Activated CD4-positive, CD25-positive, alpha-beta regulatory T cell (primary cell): ENCODE measurements around the gene CLIC1.

Experiments used
- DNase-seq, 4 experiments: peaks; one replicate each; lab custom pipeline; 2025; lab: John Stamatoyannopoulos, UW

CLIC1 gene

GRCh38 chr6:31737991-31738979 is 2.0 kb upstream of the CLIC1 start:
- peak in 2 of 4 experiments; percentile 30 to 31 for DNase-seq

- no peak for DNase-seq
Observed at GRCh38 chr6:31737315-31737990, 1.1 kb upstream of the CLIC1 start.

- no peak for DNase-seq
Observed at GRCh38 chr6:31736768-31737314, 511 bp upstream of the CLIC1 start.

GRCh38 chr6:31734821-31735406 is 1.4 kb downstream of the CLIC1 start:
- DNase-seq, result peak in 3 of 4 experiments; percentile 21 to 35 (median 21)

- DNase-seq, result no peak
Observed at GRCh38 chr6:31734247-31734820, 2.0 kb downstream of the CLIC1 start.

GRCh38 chr6:31733734-31734133 is 2.6 kb downstream of the CLIC1 start:
- no peak for DNase-seq

GRCh38 chr6:31732029-31732428 is 4.3 kb downstream of the CLIC1 start:
- DNase-seq, result no peak

GRCh38 chr6:31730631-31731086 is 5.7 kb downstream of the CLIC1 start:
- DNase-seq, result no peak

GRCh38 chr6:31729979-31730630 is 6.2 kb downstream of the CLIC1 start:
- peak; percentile 28 to 56 (median 34) for DNase-seq

- peak; percentile 57 to 66 (median 62) for DNase-seq
Observed at GRCh38 chr6:31729515-31729978, 6.8 kb downstream of the CLIC1 start.

GRCh38 chr6:31728767-31729514 is 7.4 kb downstream of the CLIC1 start, which contains the start of gene DDAH2:
Gene DDAH2, minus strand, starts transcription at chr6:31729299. Its CDS starts 138 bp downstream, at chr6:31729161.
- no peak for DNase-seq

- no peak for DNase-seq
Observed at GRCh38 chr6:31727717-31728671, 8.3 kb downstream of the CLIC1 start.

- no peak for DNase-seq
Observed at GRCh38 chr6:31727034-31727716, 9.2 kb downstream of the CLIC1 start.

GRCh38 chr6:31725502-31726350 is 10.6 kb downstream of the CLIC1 start:
- DNase-seq, result no peak

- no peak for DNase-seq
Observed at GRCh38 chr6:31723980-31724691, 12.2 kb downstream of the CLIC1 start.

- no peak for DNase-seq
Observed at GRCh38 chr6:31723245-31723979, 12.9 kb downstream of the CLIC1 start, which contains the start of gene MPIG6B. Gene MPIG6B, plus strand, starts transcription at chr6:31723373. Its CDS starts 11 bp downstream, at chr6:31723384.
